Measurements from ENCODE around the gene POLE. TPM values are rescaled to one million over a fixed set of nuclear protein-coding genes. Genes with fewer than 3 reads are reported as not detected.

POLE gene
- total RNA-seq, 1 experiment from 2014 or later, result 147 TPM

DNA sequence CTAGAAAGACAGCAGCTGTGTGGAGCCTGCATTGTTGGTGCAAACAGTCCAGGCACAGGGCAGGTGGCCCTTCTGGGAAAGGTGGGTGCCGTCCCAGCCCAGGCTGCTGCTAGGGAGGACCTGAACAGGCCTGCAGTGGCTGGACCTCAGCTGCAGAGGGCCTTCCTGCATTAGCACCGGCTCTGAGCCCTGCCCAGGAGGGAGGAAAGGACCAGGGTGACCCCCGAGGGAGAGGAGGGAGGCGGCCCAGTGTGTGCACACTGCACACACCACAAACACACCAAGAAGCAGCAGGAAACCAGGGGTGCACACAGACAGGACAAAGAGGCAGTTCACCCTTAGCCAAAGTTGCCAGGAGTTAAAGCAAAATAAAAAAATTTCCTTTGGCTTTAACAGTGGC is 15.5 kb upstream of the POLE start:
- Histone ChIP-seq H2BK20ac (ENCODE audit: low read depth, low read length, poor library complexity, severe bottlenecking) (no peak overlapping the region), H4K91ac (ENCODE audit: insufficient read length, low read depth, low read length) (no peak overlapping the region), H3T11ph (ENCODE audit: low read length) (no peak overlapping the region), H3K79me1 (ENCODE audit: insufficient read depth, low read depth, low read length, poor library complexity, severe bottlenecking) (no peaks in the 10 kb centered on the region), H3K4me1 (ENCODE audit: insufficient read depth, low read length) (no peaks in the 10 kb centered on the region), H4K20me1 (ENCODE audit: control insufficient read depth, insufficient read depth, insufficient read length) (no peaks in the 10 kb centered on the region), H2AK5ac (ENCODE audit: insufficient read length, low read length) (no peak overlapping the region), H4K5ac (ENCODE audit: insufficient read length, low read depth, low read length) (no peak overlapping the region), H2BK12ac (ENCODE audit: insufficient read length, low read depth, low read length) (no peak overlapping the region), H3K27ac (ENCODE audit: insufficient read length, low read depth, low read length) (no peak overlapping the region), H3K79me2 (ENCODE audit: insufficient read depth, low read length) (no peaks in the 10 kb centered on the region), H3K23me2 (ENCODE audit: insufficient read length, low read depth, low read length, poor library complexity, severe bottlenecking) (no peaks in the 10 kb centered on the region), H2BK5ac (ENCODE audit: insufficient read length, low read length) (no peak overlapping the region), H2BK120ac (ENCODE audit: low read depth, low read length, poor library complexity, severe bottlenecking) (no peak overlapping the region), H3K18ac (ENCODE audit: insufficient read length, low read depth, low read length) (no peak overlapping the region), H3K56ac (ENCODE audit: insufficient read length, low read depth, low read length) (no peak overlapping the region), H3K4ac (ENCODE audit: low read depth, low read length) (no peak overlapping the region), H3K14ac (ENCODE audit: insufficient read depth, low read length) (no peak overlapping the region), H2AFZ (ENCODE audit: low read length) (no peak overlapping the region), H3K9ac (ENCODE audit: extremely low read depth, insufficient read length, low read length) (no peak overlapping the region), H3K27me3 (ENCODE audit: insufficient read depth, low read length) (no peaks in the 10 kb centered on the region), H3K23ac (ENCODE audit: insufficient read length, low read depth, low read length) (no peak overlapping the region), H3K9me3 (ENCODE audit: control insufficient read depth, low read depth, low read length) (no peaks in the 10 kb centered on the region), H3K4me2 (ENCODE audit: insufficient read depth, insufficient read length, low read length) (no peak overlapping the region), H2BK15ac (ENCODE audit: low read depth, low read length) (no peak overlapping the region), H4K8ac (replicated peaks; ENCODE audit: insufficient read length, low read depth, low read length) (no peak overlapping the region)
- peaks cover 7 to 12% of the 10 kb centered on the region in 2 experiments; a peak in 3 of 4 replicates for H3K4me1 Mint-ChIP-seq
- peak overlapping the region in 1 of 3 experiments; percentile 52; a peak in 1 of 7 replicates for H3K27ac Mint-ChIP-seq
- WGBS (ENCODE audit: extremely low coverage, insufficient read length, low lambda C conversion rate), result no CpG with 5 or more reads among the region's 4 CpGs
- TF ChIP-seq, protein P1, sequence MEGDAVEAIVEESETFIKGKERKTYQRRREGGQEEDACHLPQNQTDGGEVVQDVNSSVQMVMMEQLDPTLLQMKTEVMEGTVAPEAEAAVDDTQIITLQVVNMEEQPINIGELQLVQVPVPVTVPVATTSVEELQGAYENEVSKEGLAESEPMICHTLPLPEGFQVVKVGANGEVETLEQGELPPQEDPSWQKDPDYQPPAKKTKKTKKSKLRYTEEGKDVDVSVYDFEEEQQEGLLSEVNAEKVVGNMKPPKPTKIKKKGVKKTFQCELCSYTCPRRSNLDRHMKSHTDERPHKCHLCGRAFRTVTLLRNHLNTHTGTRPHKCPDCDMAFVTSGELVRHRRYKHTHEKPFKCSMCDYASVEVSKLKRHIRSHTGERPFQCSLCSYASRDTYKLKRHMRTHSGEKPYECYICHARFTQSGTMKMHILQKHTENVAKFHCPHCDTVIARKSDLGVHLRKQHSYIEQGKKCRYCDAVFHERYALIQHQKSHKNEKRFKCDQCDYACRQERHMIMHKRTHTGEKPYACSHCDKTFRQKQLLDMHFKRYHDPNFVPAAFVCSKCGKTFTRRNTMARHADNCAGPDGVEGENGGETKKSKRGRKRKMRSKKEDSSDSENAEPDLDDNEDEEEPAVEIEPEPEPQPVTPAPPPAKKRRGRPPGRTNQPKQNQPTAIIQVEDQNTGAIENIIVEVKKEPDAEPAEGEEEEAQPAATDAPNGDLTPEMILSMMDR (conservative IDR thresholded peaks at IDR 0.05), result 0 out of 3 replicates have a peak, but pooled peaks have one; percentile 24
- peaks cover 3 to 57% (median 28%) of the 10 kb centered on the region in 3 experiments; a peak in 6 of 7 replicates for H3K36me3 Mint-ChIP-seq (ENCODE audit: insufficient read depth in 1 of 3, low read depth in 3 of 3)
- H3K4me3 Mint-ChIP-seq, result no peak overlapping the region
- no peak for DNase-seq
- no peaks in the 10 kb centered on the region for H3K27me3 Mint-ChIP-seq (ENCODE audit: low read depth)
- H3K9me3 Mint-ChIP-seq, result peaks cover 0 to 4% of the 10 kb centered on the region in 2 experiments; a peak in 2 of 5 replicates

All from H9 (cell line).